HepG2 (cell line): Measurements from ENCODE around the gene KIAA1191. TPM values are rescaled to one million over a fixed set of nuclear protein-coding genes. Genes with fewer than 3 reads are reported as not detected.

Experiments
- ATAC-seq: fragments of 200-7000 bp; cut with Tn5 transposase; 3 replicates; pipeline ENCODE4 v1.9.1; 2020; ENCODE audit warnings: mild to moderate bottlenecking, moderate library complexity
- BruUV-seq: library from RNA; stranded (reverse); fragments of 400-500 nt; replicated peaks from 2 replicates; lab custom pipeline; 2021; lab: Mats Ljungman, UMichigan
- CTCF ChIA-PET: fragments of 300-600 bp; formaldehyde crosslinking; extraction: SDS; loops from one replicate; lab custom pipeline; 2021; ENCODE audit warnings: low total read pairs, inconsistent platforms, low intra/inter-chr PET ratio; lab: Yijun Ruan, JAX
- POLR2A ChIA-PET: fragments of 350-600 bp; sonication (Branson Sonifier 250); formaldehyde crosslinking; loops from one replicate; lab custom pipeline; 2020; ENCODE audit warnings: antibody characterized with exemption, inconsistent platforms; lab: Yijun Ruan, JAX
- DNase-seq: peaks from one replicate; pipeline ENCODE4 v3.0.0-alpha.2; 2015; ENCODE audit warnings: low spot score
- FAIRE-seq: peaks from 3 replicates; lab custom pipeline; 2011; peaks lifted over from hg19 to GRCh38; lab: Jason Lieb, UNC
- H2AFZ ChIP-seq: one replicate; pipeline ENCODE4 v1.6.1; 2011; ENCODE audit warnings: low read length, inconsistent platforms
- H3K27ac ChIP-seq: fragments of 300-600 bp; 3 replicates; pipeline ENCODE4 v1.8.0; 2011; ENCODE audit warnings: mixed run types, mild to moderate bottlenecking, mixed read lengths, low read length, inconsistent platforms; ENCODE audit not compliant: insufficient read depth; ENCODE audit errors: extremely low read length
- H3K27me3 ChIP-seq, 2 experiments: fragments of 200-600 bp in 1 of 2; 2 replicates in 1 of 2; 3 replicates in 1 of 2; pipeline versions ENCODE4 v1.6.0 to v1.8.0; 2011; ENCODE audit warnings: low read length in 2 of 2, mild to moderate bottlenecking in 2 of 2, moderate library complexity in 2 of 2, inconsistent platforms in 1 of 2; ENCODE audit not compliant: insufficient read depth in 2 of 2, control insufficient read depth in 1 of 2
- H3K36me3 ChIP-seq, 2 experiments: fragments of 200-600 bp in 1 of 2; replicated peaks in 1 of 2; 2 replicates in 1 of 2; 3 replicates in 1 of 2; pipeline versions ENCODE4 v1.5.1 to v1.8.0; 2011; ENCODE audit warnings: low read length in 2 of 2, inconsistent platforms in 1 of 2; ENCODE audit not compliant: insufficient read depth in 2 of 2, control insufficient read depth in 1 of 2
- H3K4me1 ChIP-seq: 2 replicates; pipeline ENCODE4 v1.5.1; 2012; ENCODE audit warnings: low read length, inconsistent platforms; ENCODE audit not compliant: insufficient read depth
- H3K4me2 ChIP-seq: 2 replicates; pipeline ENCODE4 v1.6.0; 2011; ENCODE audit warnings: low read depth, low read length, inconsistent platforms
- H3K4me3 ChIP-seq, 3 experiments: fragments of 200-600 bp in 1 of 3; sonication (generic), shearing (Covaris generic) in 1 of 3; replicated peaks in 1 of 3; 2 replicates each; pipeline ENCODE4 v1.5.1; 2011 to 2016; ENCODE audit warnings: low read length in 3 of 3, inconsistent platforms in 2 of 3, low read depth in 2 of 3, mild to moderate bottlenecking in 2 of 3, control low read depth in 1 of 3, mixed read lengths in 1 of 3; ENCODE audit not compliant: insufficient read depth in 1 of 3
- H3K79me2 ChIP-seq: one replicate; pipeline ENCODE4 v1.6.1; 2011; ENCODE audit warnings: low read length, inconsistent platforms; ENCODE audit not compliant: insufficient read depth
- H3K9ac ChIP-seq: 2 replicates; pipeline ENCODE4 v1.6.0; 2011; ENCODE audit warnings: mild to moderate bottlenecking, low read depth, low read length, inconsistent platforms; ENCODE audit not compliant: insufficient read depth
- H3K9me3 ChIP-seq: 2 replicates; pipeline ENCODE4 v1.5.1; 2012; ENCODE audit warnings: mild to moderate bottlenecking, low read length
- H4K20me1 ChIP-seq: 2 replicates; pipeline ENCODE4 v1.6.0; 2011; ENCODE audit warnings: inconsistent platforms, mild to moderate bottlenecking, low read length, moderate library complexity; ENCODE audit not compliant: insufficient read depth
- NCOA5 ChIP-seq: sonication (generic); formaldehyde crosslinking; IDR thresholded peaks from 2 replicates; pipeline ENCODE4 v1.4.0; 2020; ENCODE audit warnings: missing genetic modification reagents
- RFX3 ChIP-seq: IDR thresholded peaks from 2 replicates; pipeline ENCODE4 v1.6.1; 2016; ENCODE audit warnings: missing biosample characterization, missing genetic modification reagents
- ZBTB42 ChIP-seq: sonication (generic); formaldehyde crosslinking; IDR thresholded peaks from 2 replicates; pipeline ENCODE4 v1.5.0; 2020; ENCODE audit warnings: mild to moderate bottlenecking, missing genetic modification reagents
- ZNF281 ChIP-seq: sonication (generic); formaldehyde crosslinking; IDR thresholded peaks from 2 replicates; pipeline ENCODE4 v1.4.0; 2020; ENCODE audit warnings: missing genetic modification reagents, borderline replicate concordance
- ZNF333 ChIP-seq: sonication (generic); formaldehyde crosslinking; IDR thresholded peaks from 2 replicates; pipeline ENCODE4 v1.4.0; 2020; ENCODE audit warnings: mild to moderate bottlenecking, missing genetic modification reagents, borderline replicate concordance
- WGBS: methylation state at CpG from one replicate; pipeline ENCODE4 v1.1.6; 2017; ENCODE audit warnings: low lambda C conversion rate; 5-methylcytosine and 5-hydroxymethylcytosine counted together
- in situ Hi-C: cut with HindIII; loops from 2 replicates; pipeline ENCODE4 v1.10.0; 2017; ENCODE audit warnings: low pct_unique_long_range_greater_than_20kb; ENCODE audit not compliant: extremely low pct_ligation_motif_present
- intact Hi-C: fragments of 100-400 bp; cut with micrococcal nuclease; formaldehyde crosslinking; loops from one replicate; pipeline ENCODE4 v1.10.0; 2022; ENCODE audit not compliant: unreplicated experiment
- polyA plus RNA-seq, 8 experiments: library from polyadenylated mRNA; depleted of rRNA in 3 of 8; stranded (reverse) in 7 of 8; unstranded in 1 of 8; fragments of >200 nt; fragmentation: Illumina TruSeq in 4 of 8; extraction: Trizol in 4 of 8; gene quantifications; 2 replicates each; pipeline versions ENCODE4 v1.2.1 to v1.2.3, GENCODE V29; 2011 to 2016; ENCODE audit warnings: low read depth in 4 of 8, missing spikeins in 1 of 8, mixed read lengths in 1 of 8; ENCODE audit not compliant: insufficient read depth in 1 of 8
- total RNA-seq, 5 experiments: library from RNA; depleted of rRNA; stranded (reverse); fragments of >200 nt; fragmentation: Illumina TruSeq; extraction: Trizol; gene quantifications; 2 replicates each; pipeline ENCODE4 v1.2.3, GENCODE V29; 2016; ENCODE audit warnings: low read depth in 1 of 5

KIAA1191 gene
- total and polyA plus RNA-seq, 2 of the 13 experiments (the other 11 are each of a cell fraction or from before 2014, with no cell fraction given): 63.6 to 103 TPM

GRCh38 chr5:176391999-176392398 lies 30.4 kb upstream of the KIAA1191 start (continued):
- TF ChIP-seq ZNF281 (CRISPR knock-in tag): no peak
- TF ChIP-seq NCOA5 (CRISPR knock-in tag): no peak

- FAIRE-seq: no peak
- Histone ChIP-seq H3K9ac (no peak overlapping the region), H4K20me1 (no peaks in the 10 kb centered on the region; the same call in 1 of the 2 replicates), H3K36me3 (peaks cover 2 to 7% of the 10 kb centered on the region in 2 experiments; a peak in 3 of 5 replicates)
- CTCF ChIA-PET: no interaction called here
- TF ChIP-seq RFX3 (CRISPR knock-in tag) (no peak), ZBTB42 (CRISPR knock-in tag) (no peak), ZNF333 (CRISPR knock-in tag) (no peak)
- TF ChIP-seq, all 625 proteins: peak for 0
- Histone ChIP-seq H3K9me3 (no peaks in the 10 kb centered on the region), H3K79me2 (peaks cover 25% of the 10 kb centered on the region), H3K27ac (no peak overlapping the region), H3K4me1 (peaks cover 22% of the 10 kb centered on the region), H2AFZ (no peak overlapping the region), H3K4me3 (no peak overlapping the region), H3K27me3 (no peaks in the 10 kb centered on the region; a peak in 1 of 5 replicates), H3K4me2 (no peak overlapping the region)
- intact Hi-C loops (no loop called here), in situ Hi-C loops (no loop called here)
- no peak for DNase-seq
- POLR2A ChIA-PET: interaction anchor here (0.9 kb wide), 1 partner anchor 30 kb away, joined by 3 read pairs; the partner anchor contains the start of gene KIAA1191
- 99% methylated on average over 4 of the region's 4 CpGs for WGBS
- BruUV-seq: no TSS peak
- no peak for ATAC-seq
Measured at GRCh38 chr5:176391479-176391878, 29.9 kb upstream of the KIAA1191 start.
